Spleen (tissue), 11 donors: ENCODE data around the gene PARVA. TPM values are rescaled to one million over a fixed set of nuclear protein-coding genes. Genes with fewer than 3 reads are reported as not detected.

Source experiments
- DNase-seq: peaks from one replicate; pipeline ENCODE4 v3.0.0-alpha.2; 2020
- H3K27ac ChIP-seq, 8 donors: fragments of 200-600 bp; sonication (generic) in 7 of 8; 1 replicate in 4 of 8; 2 replicates in 4 of 8; pipeline versions ENCODE4 v1.5.0 to v1.8.0; 2016 to 2021; ENCODE audit warnings: inconsistent platforms in 4 of 8, mild to moderate bottlenecking in 4 of 8, moderate library complexity in 1 of 8
- H3K27me3 ChIP-seq, 7 donors: fragments of 200-600 bp; sonication (generic) in 6 of 7; replicated peaks in 1 of 7; 1 replicate in 4 of 7; 2 replicates in 3 of 7; pipeline versions ENCODE4 v1.5.0 to v1.8.0; 2016 to 2021; ENCODE audit warnings: inconsistent platforms in 3 of 7, mild to moderate bottlenecking in 1 of 7
- H3K36me3 ChIP-seq, 6 donors: fragments of 200-600 bp; sonication (generic) in 5 of 6; 1 replicate in 4 of 6; 2 replicates in 2 of 6; pipeline versions ENCODE4 v1.5.0 to v1.8.0; 2016 to 2021; ENCODE audit warnings: inconsistent platforms in 2 of 6
- H3K4me1 ChIP-seq, 6 donors: fragments of 200-600 bp; sonication (generic) in 5 of 6; 1 replicate in 3 of 6; 2 replicates in 3 of 6; pipeline versions ENCODE4 v1.5.0 to v1.8.0; 2016 to 2021; ENCODE audit warnings: inconsistent platforms in 3 of 6
- H3K4me3 ChIP-seq, 8 donors: fragments of 200-600 bp; sonication (generic) in 7 of 8; 1 replicate in 4 of 8; 2 replicates in 4 of 8; pipeline versions ENCODE4 v1.5.0 to v1.8.0; 2016 to 2021; ENCODE audit warnings: inconsistent platforms in 4 of 8, mild to moderate bottlenecking in 4 of 8, moderate library complexity in 2 of 8
- H3K9me3 ChIP-seq, 8 donors: fragments of 200-600 bp; sonication (generic) in 7 of 8; 1 replicate in 4 of 8; 2 replicates in 4 of 8; pipeline versions ENCODE4 v1.5.0 to v1.8.0; 2016 to 2021; ENCODE audit warnings: inconsistent platforms in 4 of 8
- CTCF ChIP-seq, 11 experiments: fragments of 200-600 bp in 7 of 11; fragments of 450-650 bp in 4 of 11; sonication (generic) in 4 of 11; IDR thresholded peaks in 8 of 11; conservative IDR thresholded peaks in 3 of 11; 1 replicate in 7 of 11; 2 replicates in 4 of 11; pipeline versions ENCODE4 v1.4.0 to v1.8.0; 2016 to 2021; ENCODE audit warnings: antibody characterized with exemption in 11 of 11, inconsistent platforms in 4 of 11, mild to moderate bottlenecking in 1 of 11
- POLR2A ChIP-seq, 3 donors: fragments of 450-650 bp; IDR thresholded peaks; one replicate each; pipeline ENCODE4 v1.5.1; 2017; ENCODE audit warnings: antibody characterized with exemption in 3 of 3, mild to moderate bottlenecking in 1 of 3
- POLR2AphosphoS5 ChIP-seq, 3 donors: sonication (generic); formaldehyde crosslinking; IDR thresholded peaks; one replicate each; pipeline ENCODE4 v1.5.1; 2017; ENCODE audit warnings: antibody characterized with exemption in 3 of 3
- WGBS, 5 donors: extraction: QIAGEN DNeasy Blood & Tissue Kit in 3 of 5; methylation state at CpG; one replicate each; pipeline versions ENCODE4 v1.1.5 to v1.1.7; 2013 to 2018; 5-methylcytosine and 5-hydroxymethylcytosine counted together
- intact Hi-C: fragments of 100-400 bp; cut with DNase I; formaldehyde crosslinking; loops from one replicate; pipeline ENCODE4 v1.15.0; 2023; ENCODE audit warnings: low total_unique reads
- polyA plus RNA-seq, 3 donors: library from polyadenylated mRNA; stranded (reverse); fragments of 200-250 nt; gene quantifications; one replicate each; pipeline ENCODE4 v1.2.1, GENCODE V29; 2013
- total RNA-seq, 7 donors: library from RNA; depleted of rRNA in 3 of 7; stranded (reverse); fragments of >200 nt in 3 of 7; fragmentation: NEBNext Ultra II Directional in 4 of 7; extraction: Animal tissue kit (Norgen Biotek cat#: 25700) in 4 of 7; gene quantifications; one replicate each; pipeline versions ENCODE4 v1.1.0 to v1.2.1, GENCODE V29; 2016 to 2021
- donor health status: healthy with polysubstance abuse.
- donor health status: DM: no; HTN: no; CAD: no; lungs with moderate emphysema.
- donor health status: DM: no; HTN: no; CAD: no.
- donor health status: Bipolar disorder and iron deficiency.
- donor health status: healthy.
- donor health status: DM: no; HTN: no; CAD: no.
- donor health status: DM: yes; HTN: yes; CAD: no.

PARVA gene
- total and polyA plus RNA-seq, 10 donors = 3.8 to 56.6 (median 23.3) TPM

DNA sequence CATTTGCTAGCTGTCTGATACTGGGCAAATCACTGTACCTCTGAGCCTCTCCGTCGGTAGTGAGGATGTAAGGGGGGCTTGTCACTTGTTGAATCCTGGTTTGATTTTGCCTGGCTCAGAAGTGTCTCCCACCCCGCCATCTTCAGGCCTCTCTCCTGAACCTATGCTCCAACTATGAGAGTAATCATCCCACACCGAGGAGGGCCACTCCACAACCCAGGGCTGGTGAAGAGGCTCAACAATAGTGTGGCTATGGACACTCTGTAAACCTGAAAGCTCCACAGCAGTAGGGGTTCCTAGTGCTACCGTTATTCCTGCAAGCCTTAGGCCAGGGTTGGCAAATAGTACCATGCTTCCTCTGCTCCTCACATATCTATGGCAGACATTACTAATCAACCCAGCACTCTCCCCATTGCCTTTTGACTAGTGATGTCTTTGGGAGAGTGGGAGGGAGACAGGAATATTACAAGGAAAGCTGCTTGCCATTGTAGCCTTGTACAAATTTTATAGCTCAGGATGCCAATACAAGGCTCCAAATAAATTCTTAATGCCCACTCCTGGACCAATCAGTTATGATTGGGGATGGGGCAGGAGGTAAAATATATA, 162.8 kb downstream of the PARVA start:
- no peaks in the 10 kb centered on the region for H3K9me3 ChIP-seq
- H3K27ac ChIP-seq = peak overlapping the region in 4 of 8 donors; percentile 10 to 38 (median 27)
- no peaks in the 10 kb centered on the region for H3K36me3 ChIP-seq
- peaks cover 0 to 4% (median 0%) of the 10 kb centered on the region in 7 donors for H3K27me3 ChIP-seq
- H3K4me1 ChIP-seq = peaks cover 0 to 4% (median 0%) of the 10 kb centered on the region in 6 donors
- 69 to 91% (median 81%) methylated on average over 5 of the region's 5 CpGs for WGBS, 5 donors
- no peak overlapping the region for H3K4me3 ChIP-seq
- intact Hi-C loops = no loop called here
- no peak for TF ChIP-seq POLR2A (IDR thresholded peaks at IDR 0.05)
- no peak for TF ChIP-seq POLR2AphosphoS5 (IDR thresholded peaks at IDR 0.05)
- TF ChIP-seq CTCF (IDR thresholded peaks at IDR 0.05 in 8 of 11, conservative IDR thresholded peaks at IDR 0.05 in 3 of 11) = no peak
- no peak for DNase-seq

DNA sequence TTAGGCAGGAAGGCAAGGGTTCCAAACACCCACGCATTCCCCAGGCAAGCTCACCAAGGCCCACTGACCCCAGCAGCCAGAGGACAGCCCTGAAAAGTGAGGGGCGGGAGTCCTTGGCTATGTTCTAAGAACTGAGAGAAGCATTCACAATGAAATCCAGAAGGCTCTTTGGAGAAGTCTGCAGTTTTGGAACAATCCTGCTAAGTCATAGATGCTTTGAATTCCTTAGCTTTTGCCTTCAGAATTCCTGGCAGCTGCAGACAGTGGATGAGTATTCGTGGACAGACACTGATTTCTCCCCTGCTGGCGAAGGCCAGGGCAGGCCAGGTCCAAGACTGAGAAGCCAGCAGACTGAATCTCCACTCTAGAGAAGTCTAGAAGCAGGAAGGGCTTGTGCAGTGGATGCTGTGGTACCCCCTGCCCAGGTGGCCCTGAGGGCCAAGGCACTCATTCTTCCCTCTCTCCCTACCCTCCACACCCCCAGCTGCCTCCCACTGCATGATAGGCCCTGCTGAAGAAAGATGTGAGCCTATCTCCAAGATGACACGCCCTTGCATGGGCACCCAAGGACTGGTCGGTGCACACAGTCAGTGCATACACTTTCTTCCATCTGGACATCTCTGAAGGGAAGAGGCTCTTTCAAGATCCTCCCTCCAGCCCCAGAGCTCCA, 163.7 kb downstream of the PARVA start:
- H3K27ac ChIP-seq = peak overlapping the region in 5 of 8 donors; percentile 10 to 38 (median 22)
- 53 to 84% (median 69%) methylated on average over 6 of the region's 6 CpGs for WGBS, 5 donors

DNA sequence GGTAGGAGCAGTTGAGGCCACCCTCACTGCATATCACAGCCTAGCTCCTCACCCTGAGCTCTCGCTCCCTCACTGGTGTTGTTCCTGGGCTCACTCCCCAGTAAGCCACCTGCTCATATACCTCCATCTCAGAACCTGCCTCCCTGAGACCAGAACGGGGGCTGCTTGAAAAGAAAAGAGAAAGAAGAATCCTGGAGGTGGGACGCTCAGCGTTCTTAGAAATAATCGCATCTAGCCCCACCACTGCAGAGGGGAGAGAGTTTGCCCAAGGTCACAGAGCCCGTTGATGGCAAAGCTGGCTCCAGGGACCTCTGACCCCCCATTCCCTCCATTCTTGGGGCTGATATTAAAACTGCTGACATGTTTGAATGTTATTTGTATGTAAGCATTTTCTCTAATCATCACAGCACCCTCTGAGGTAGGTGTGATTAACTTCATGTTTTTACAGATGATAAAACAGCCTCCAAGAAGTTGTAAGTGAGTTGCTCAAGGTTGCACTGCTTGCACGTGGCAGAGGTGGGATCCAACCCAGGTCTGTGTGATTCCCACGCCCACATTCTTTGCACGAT, 164.3 kb downstream of the PARVA start:
- WGBS, 5 donors = 73 to 87% (median 86%) methylated on average over 9 of the region's 9 CpGs
- Histone ChIP-seq H3K4me1 (peaks cover 0 to 4% (median 0%) of the 10 kb centered on the region in 6 donors), H3K27me3 (peaks cover 0 to under 1% (median 0%) of the 10 kb centered on the region in 7 donors), H3K27ac (peak overlapping the region in 1 of 8 donors; percentile 11), H3K4me3 (no peak overlapping the region), H3K36me3 (no peaks in the 10 kb centered on the region), H3K9me3 (no peaks in the 10 kb centered on the region)
- TF ChIP-seq POLR2A (IDR thresholded peaks at IDR 0.05) = no peak
- no peak for TF ChIP-seq CTCF (IDR thresholded peaks at IDR 0.05 in 8 of 11, conservative IDR thresholded peaks at IDR 0.05 in 3 of 11)
- no peak for TF ChIP-seq POLR2AphosphoS5 (IDR thresholded peaks at IDR 0.05)
- DNase-seq = no peak
- intact Hi-C loops = no loop called here

More for the DNA sequence above, 163.7 kb downstream of the PARVA start:
- H3K27me3 ChIP-seq = peaks cover 0 to 4% (median 0%) of the 10 kb centered on the region in 7 donors
- intact Hi-C loops = no loop called here
- peaks cover 0 to 4% (median 0%) of the 10 kb centered on the region in 6 donors for H3K4me1 ChIP-seq
- H3K36me3 ChIP-seq = no peaks in the 10 kb centered on the region
- no peak for TF ChIP-seq POLR2A (IDR thresholded peaks at IDR 0.05)
- TF ChIP-seq POLR2AphosphoS5 (IDR thresholded peaks at IDR 0.05) = no peak
- TF ChIP-seq CTCF (IDR thresholded peaks at IDR 0.05 in 8 of 11, conservative IDR thresholded peaks at IDR 0.05 in 3 of 11) = no peak
- no peak overlapping the region for H3K4me3 ChIP-seq
- no peak for DNase-seq
- no peaks in the 10 kb centered on the region for H3K9me3 ChIP-seq
